SK-N-SH (cell line): ENCODE data around the gene BCAS3. TPM values are rescaled to one million over a fixed set of nuclear protein-coding genes. Genes with fewer than 3 reads are reported as not detected.

Experiments used
- CTCF ChIA-PET: fragments of 300-600, 350-600 bp; formaldehyde crosslinking; extraction: SDS; loops from one replicate; lab custom pipeline; 2021; lab: Yijun Ruan, JAX
- POLR2A ChIA-PET: fragments of 350-600 bp; sonication (Branson Sonifier 250); formaldehyde crosslinking; extraction: SDS; loops from one replicate; lab custom pipeline; 2020; ENCODE audit warnings: antibody characterized with exemption, inconsistent platforms; lab: Yijun Ruan, JAX
- DNase-seq: peaks from one replicate; pipeline ENCODE4 v3.0.0; 2012
- H2AFZ ChIP-seq: fragments of 200-600 bp; sonication (generic); 2 replicates; pipeline ENCODE4 v1.8.1; 2016; ENCODE audit warnings: antibody characterized with exemption, mild to moderate bottlenecking, low read depth
- H3F3A ChIP-seq: fragments of 200-600 bp; sonication (generic); replicated peaks from 2 replicates; pipeline ENCODE3; 2016; ENCODE audit warnings: antibody characterized with exemption, mild to moderate bottlenecking; ENCODE audit not compliant: insufficient read depth
- H3K27ac ChIP-seq, 2 experiments: fragments of 200-500 bp in 1 of 2; fragments of 200-600 bp in 1 of 2; sonication (Bioruptor generic) in 1 of 2; sonication (generic), shearing (Covaris generic) in 1 of 2; 2 replicates each; pipeline versions ENCODE4 v1.5.1 to v1.6.1; 2014 to 2016; ENCODE audit warnings: low read depth in 2 of 2, inconsistent platforms in 1 of 2, low read length in 1 of 2, mild to moderate bottlenecking in 1 of 2, mixed read lengths in 1 of 2
- H3K27me3 ChIP-seq: fragments of 200-600 bp; sonication (generic), shearing (Covaris generic); 2 replicates; pipeline ENCODE4 v1.6.1; 2016; ENCODE audit warnings: mixed run types; ENCODE audit not compliant: insufficient read depth
- H3K36me3 ChIP-seq, 2 experiments: fragments of 200-500 bp in 1 of 2; fragments of 200-600 bp in 1 of 2; sonication (Bioruptor generic) in 1 of 2; sonication (generic) in 1 of 2; replicated peaks in 1 of 2; 2 replicates each; pipeline versions ENCODE3 to v1.5.1; 2014 to 2016; ENCODE audit warnings: low read length in 1 of 2, mild to moderate bottlenecking in 1 of 2; ENCODE audit not compliant: insufficient read depth in 2 of 2, control insufficient read depth in 1 of 2
- H3K4me1 ChIP-seq, 2 experiments: fragments of 200-500 bp in 1 of 2; fragments of 200-600 bp in 1 of 2; sonication (Bioruptor generic) in 1 of 2; sonication (generic), shearing (Covaris generic) in 1 of 2; 2 replicates each; pipeline versions ENCODE4 v1.5.1 to v1.6.1; 2014 to 2016; ENCODE audit warnings: low read depth in 1 of 2, low read length in 1 of 2, mixed run types in 1 of 2; ENCODE audit not compliant: insufficient read depth in 2 of 2, control insufficient read depth in 1 of 2
- H3K4me2 ChIP-seq: fragments of 200-600 bp; sonication (generic), shearing (Covaris generic); 2 replicates; pipeline ENCODE4 v1.6.1; 2017; ENCODE audit warnings: mixed run types
- H3K4me3 ChIP-seq, 2 experiments: fragments of 200-500 bp in 1 of 2; fragments of 200-600 bp in 1 of 2; sonication (Bioruptor generic) in 1 of 2; sonication (generic), shearing (Covaris generic) in 1 of 2; 2 replicates each; pipeline versions ENCODE4 v1.5.1 to v1.8.1; 2014 to 2016; ENCODE audit warnings: low read depth in 2 of 2, inconsistent platforms in 1 of 2, low read length in 1 of 2, mild to moderate bottlenecking in 1 of 2, mixed read lengths in 1 of 2, moderate library complexity in 1 of 2
- H3K79me2 ChIP-seq: fragments of 200-600 bp; sonication (generic); 2 replicates; pipeline ENCODE4 v1.8.1; 2017; ENCODE audit warnings: mild to moderate bottlenecking; ENCODE audit not compliant: insufficient read depth
- H3K9ac ChIP-seq: fragments of 200-600 bp; sonication (generic); 2 replicates; pipeline ENCODE4 v1.6.1; 2017; ENCODE audit warnings: mixed run types
- H3K9me2 ChIP-seq: fragments of 200-600 bp; sonication (generic); 2 replicates; pipeline ENCODE4 v1.6.1; 2017; ENCODE audit warnings: mixed run types
- H3K9me3 ChIP-seq: fragments of 200-600 bp; sonication (generic); 2 replicates; pipeline ENCODE4 v1.6.1; 2017; ENCODE audit warnings: mixed run types, mild to moderate bottlenecking, moderate library complexity
- H4K20me1 ChIP-seq: fragments of 200-600 bp; sonication (generic); 2 replicates; pipeline ENCODE4 v1.6.1; 2017; ENCODE audit warnings: mild to moderate bottlenecking, mixed run types; ENCODE audit not compliant: insufficient read depth
- CHD2 ChIP-seq: fragments of 150-350 bp; IDR thresholded peaks from 2 replicates; pipeline ENCODE4 v1.6.1; 2018; ENCODE audit warnings: low read length; ENCODE audit not compliant: partially characterized antibody
- ELF1 ChIP-seq: IDR thresholded peaks from 2 replicates; pipeline ENCODE4 v1.4.0; 2012
- EP300 ChIP-seq, 2 experiments: IDR thresholded peaks; 2 replicates each; pipeline versions ENCODE4 v1.4.0 to v1.6.1; 2012; ENCODE audit warnings: borderline replicate concordance in 1 of 2, low read depth in 1 of 2, low read length in 1 of 2
- FOXM1 ChIP-seq: IDR thresholded peaks from 2 replicates; pipeline ENCODE4 v1.4.0; 2012; ENCODE audit warnings: low read depth, mild to moderate bottlenecking
- GATA2 ChIP-seq: sonication (generic); formaldehyde crosslinking; IDR thresholded peaks from 2 replicates; pipeline ENCODE4 v1.5.0; 2020; ENCODE audit warnings: mild to moderate bottlenecking, missing genetic modification reagents
- JUND ChIP-seq: IDR thresholded peaks from 2 replicates; pipeline ENCODE4 v1.4.0; 2012
- MXI1 ChIP-seq: IDR thresholded peaks from 2 replicates; pipeline ENCODE4 v1.6.1; 2012; ENCODE audit warnings: mild to moderate bottlenecking, low read depth, low read length, improper control_type of control experiment
- POLR2AphosphoS5 ChIP-seq: IDR thresholded peaks from 2 replicates; pipeline ENCODE4 v1.6.1; 2012; ENCODE audit warnings: low read depth, low read length
- RFX5 ChIP-seq: IDR thresholded peaks from 2 replicates; pipeline ENCODE4 v1.6.1; 2012; ENCODE audit warnings: mild to moderate bottlenecking, improper control_type of control experiment, low read length
- SIN3A ChIP-seq: IDR thresholded peaks from 2 replicates; pipeline ENCODE4 v1.6.1; 2012; ENCODE audit warnings: low read depth, mild to moderate bottlenecking, low read length, moderate library complexity, borderline replicate concordance
- SMC3 ChIP-seq: IDR thresholded peaks from 2 replicates; pipeline ENCODE4 v1.6.1; 2012; ENCODE audit warnings: low read depth, low read length, improper control_type of control experiment
- TCF12 ChIP-seq: IDR thresholded peaks from 2 replicates; pipeline ENCODE4 v1.4.0; 2012
- WGBS: methylation state at CpG from one replicate; pipeline ENCODE4 v1.1.6; 2017; ENCODE audit warnings: low lambda C conversion rate; 5-methylcytosine and 5-hydroxymethylcytosine counted together
- polyA plus RNA-seq, 3 experiments: library from polyadenylated mRNA; depleted of rRNA; stranded (reverse); fragments of >200 nt; gene quantifications; 2 replicates each; pipeline ENCODE4 v1.2.3, GENCODE V29; 2012
- TF ChIP-seq, protein P1 (sequence below): fragments of 200-600 bp; sonication (generic); IDR thresholded peaks from 2 replicates; pipeline ENCODE4 v1.6.1; 2017; ENCODE audit warnings: antibody characterized with exemption, mild to moderate bottlenecking, moderate library complexity
- TF ChIP-seq, protein P2 (sequence below): IDR thresholded peaks from 2 replicates; pipeline ENCODE4 v1.6.1; 2012; ENCODE audit warnings: mild to moderate bottlenecking, low read depth, low read length, moderate library complexity
- TF ChIP-seq, protein P3 (sequence below): IDR thresholded peaks from 2 replicates; pipeline ENCODE4 v1.4.0; 2012; ENCODE audit warnings: low read depth

The BCAS3 gene
- polyA plus RNA-seq, 1 of the 3 experiments (the other 2 are of a cell fraction): 5.9 TPM

DNA sequence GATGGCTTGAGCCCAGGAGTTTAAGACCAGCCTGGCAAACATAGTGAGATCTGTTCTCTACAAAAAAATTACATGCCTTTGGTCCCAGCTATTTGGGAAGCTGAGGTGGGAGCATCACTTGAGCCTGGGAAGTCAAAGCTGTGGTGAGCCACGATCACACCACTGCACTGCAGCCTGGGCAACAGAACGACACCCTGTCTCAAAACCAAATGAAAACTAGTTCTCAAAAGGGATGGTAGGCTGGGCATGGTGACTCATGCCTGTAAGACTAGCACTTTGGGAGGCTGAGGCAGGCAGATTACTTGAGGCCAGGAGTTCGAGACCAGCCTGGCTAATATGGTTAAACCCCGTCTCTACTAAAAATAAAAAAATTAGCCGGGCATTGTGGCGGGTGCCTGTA is 46.5 kb upstream of the BCAS3 start:
- Histone ChIP-seq H3K79me2 (peaks cover 72% of the 10 kb centered on the region), H3K27me3 (no peaks in the 10 kb centered on the region), H2AFZ (no peak overlapping the region), H3K9ac (no peak overlapping the region), H3F3A (peaks cover 7% of the 10 kb centered on the region), H3K9me3 (no peaks in the 10 kb centered on the region), H3K27ac (no peak overlapping the region), H3K36me3 (peaks cover 8 to 14% of the 10 kb centered on the region in 2 experiments), H3K4me1 (no peaks in the 10 kb centered on the region), H3K4me2 (no peak overlapping the region), H3K9me2 (no peaks in the 10 kb centered on the region), H3K4me3 (no peak overlapping the region), H4K20me1 (peaks cover 5% of the 10 kb centered on the region; the same call in 1 of the 2 replicates)
- CTCF ChIA-PET: interaction anchor here (0.6 to 10.4 kb wide), 4 partner anchors 8 to 188 kb away, joined by 3 to 103 read pairs (median 4); no protein-coding TSS in a partner anchor
- POLR2A ChIA-PET: no interaction called here
- DNase-seq: no peak
- 98% methylated on average over 6 of the region's 6 CpGs for WGBS
- TF ChIP-seq POLR2AphosphoS5 (no peak), FOXM1 (no peak), EP300 (IDR thresholded peaks at IDR 0.05; ENCODE audit: borderline replicate concordance in 1 of 2, low read depth in 1 of 2, low read length in 1 of 2) (no peak)

DNA sequence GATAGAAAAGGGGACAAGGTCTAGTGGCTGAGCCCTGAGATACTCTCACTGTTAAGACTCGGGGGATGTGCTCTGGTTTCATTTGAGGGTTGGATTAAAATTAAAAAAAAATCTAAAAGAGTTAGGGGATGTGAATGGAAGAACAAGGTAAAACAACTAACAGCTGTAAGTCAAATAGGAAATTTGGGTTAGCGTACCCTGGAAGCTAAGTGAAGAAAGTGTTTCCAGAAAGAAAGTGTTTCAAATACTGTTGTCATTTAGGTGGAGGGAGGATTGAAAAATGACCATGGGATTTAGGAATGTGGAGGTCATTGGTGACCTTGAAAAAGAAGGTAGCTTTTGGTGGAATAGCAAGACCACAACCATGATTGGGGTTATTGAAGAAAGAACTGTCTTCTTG is 40.0 kb upstream of the BCAS3 start:
- H3K9me2 ChIP-seq: no peaks in the 10 kb centered on the region
- H3F3A ChIP-seq: peaks cover 25% of the 10 kb centered on the region
- ChIA-PET CTCF (interaction anchor here (0.7 to 6.4 kb wide), 41 partner anchors 9 to 566 kb away, joined by 3 to 103 read pairs (median 6); partner anchors contain the start of genes APPBP2, CHCT1, HEATR6 and PPM1D), POLR2A (no interaction called here)
- H3K4me1 ChIP-seq: no peaks in the 10 kb centered on the region
- no peak overlapping the region for H2AFZ ChIP-seq
- DNase-seq: no peak
- H3K27me3 ChIP-seq: no peaks in the 10 kb centered on the region
- H3K9ac ChIP-seq: no peak overlapping the region
- peaks cover 31% of the 10 kb centered on the region for H4K20me1 ChIP-seq
- H3K9me3 ChIP-seq: no peaks in the 10 kb centered on the region
- H3K4me2 ChIP-seq: no peak overlapping the region
- whole genome bisulfite sequencing: 95% methylated on average over 2 of the region's 2 CpGs
- H3K27ac ChIP-seq: no peak overlapping the region
- peaks cover 11 to 36% of the 10 kb centered on the region in 2 experiments for H3K36me3 ChIP-seq
- H3K79me2 ChIP-seq: peaks cover 55% of the 10 kb centered on the region
- H3K4me3 ChIP-seq: no peak overlapping the region
- TF ChIP-seq, protein P1, sequence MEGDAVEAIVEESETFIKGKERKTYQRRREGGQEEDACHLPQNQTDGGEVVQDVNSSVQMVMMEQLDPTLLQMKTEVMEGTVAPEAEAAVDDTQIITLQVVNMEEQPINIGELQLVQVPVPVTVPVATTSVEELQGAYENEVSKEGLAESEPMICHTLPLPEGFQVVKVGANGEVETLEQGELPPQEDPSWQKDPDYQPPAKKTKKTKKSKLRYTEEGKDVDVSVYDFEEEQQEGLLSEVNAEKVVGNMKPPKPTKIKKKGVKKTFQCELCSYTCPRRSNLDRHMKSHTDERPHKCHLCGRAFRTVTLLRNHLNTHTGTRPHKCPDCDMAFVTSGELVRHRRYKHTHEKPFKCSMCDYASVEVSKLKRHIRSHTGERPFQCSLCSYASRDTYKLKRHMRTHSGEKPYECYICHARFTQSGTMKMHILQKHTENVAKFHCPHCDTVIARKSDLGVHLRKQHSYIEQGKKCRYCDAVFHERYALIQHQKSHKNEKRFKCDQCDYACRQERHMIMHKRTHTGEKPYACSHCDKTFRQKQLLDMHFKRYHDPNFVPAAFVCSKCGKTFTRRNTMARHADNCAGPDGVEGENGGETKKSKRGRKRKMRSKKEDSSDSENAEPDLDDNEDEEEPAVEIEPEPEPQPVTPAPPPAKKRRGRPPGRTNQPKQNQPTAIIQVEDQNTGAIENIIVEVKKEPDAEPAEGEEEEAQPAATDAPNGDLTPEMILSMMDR: no peak
- TF ChIP-seq JUND: no peak
- no peak for TF ChIP-seq SMC3
- TF ChIP-seq, protein P2, sequence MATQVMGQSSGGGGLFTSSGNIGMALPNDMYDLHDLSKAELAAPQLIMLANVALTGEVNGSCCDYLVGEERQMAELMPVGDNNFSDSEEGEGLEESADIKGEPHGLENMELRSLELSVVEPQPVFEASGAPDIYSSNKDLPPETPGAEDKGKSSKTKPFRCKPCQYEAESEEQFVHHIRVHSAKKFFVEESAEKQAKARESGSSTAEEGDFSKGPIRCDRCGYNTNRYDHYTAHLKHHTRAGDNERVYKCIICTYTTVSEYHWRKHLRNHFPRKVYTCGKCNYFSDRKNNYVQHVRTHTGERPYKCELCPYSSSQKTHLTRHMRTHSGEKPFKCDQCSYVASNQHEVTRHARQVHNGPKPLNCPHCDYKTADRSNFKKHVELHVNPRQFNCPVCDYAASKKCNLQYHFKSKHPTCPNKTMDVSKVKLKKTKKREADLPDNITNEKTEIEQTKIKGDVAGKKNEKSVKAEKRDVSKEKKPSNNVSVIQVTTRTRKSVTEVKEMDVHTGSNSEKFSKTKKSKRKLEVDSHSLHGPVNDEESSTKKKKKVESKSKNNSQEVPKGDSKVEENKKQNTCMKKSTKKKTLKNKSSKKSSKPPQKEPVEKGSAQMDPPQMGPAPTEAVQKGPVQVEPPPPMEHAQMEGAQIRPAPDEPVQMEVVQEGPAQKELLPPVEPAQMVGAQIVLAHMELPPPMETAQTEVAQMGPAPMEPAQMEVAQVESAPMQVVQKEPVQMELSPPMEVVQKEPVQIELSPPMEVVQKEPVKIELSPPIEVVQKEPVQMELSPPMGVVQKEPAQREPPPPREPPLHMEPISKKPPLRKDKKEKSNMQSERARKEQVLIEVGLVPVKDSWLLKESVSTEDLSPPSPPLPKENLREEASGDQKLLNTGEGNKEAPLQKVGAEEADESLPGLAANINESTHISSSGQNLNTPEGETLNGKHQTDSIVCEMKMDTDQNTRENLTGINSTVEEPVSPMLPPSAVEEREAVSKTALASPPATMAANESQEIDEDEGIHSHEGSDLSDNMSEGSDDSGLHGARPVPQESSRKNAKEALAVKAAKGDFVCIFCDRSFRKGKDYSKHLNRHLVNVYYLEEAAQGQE: no peak
- TF ChIP-seq, protein P3, sequence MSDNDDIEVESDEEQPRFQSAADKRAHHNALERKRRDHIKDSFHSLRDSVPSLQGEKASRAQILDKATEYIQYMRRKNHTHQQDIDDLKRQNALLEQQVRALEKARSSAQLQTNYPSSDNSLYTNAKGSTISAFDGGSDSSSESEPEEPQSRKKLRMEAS: no peak
- TF ChIP-seq GATA2 (CRISPR knock-in tag): no peak
- no peak for TF ChIP-seq RFX5
- no peak for TF ChIP-seq ELF1
- TF ChIP-seq SIN3A: no peak
- no peak for TF ChIP-seq CHD2
- TF ChIP-seq MXI1: no peak
- no peak for TF ChIP-seq TCF12
- no peak for TF ChIP-seq EP300 (IDR thresholded peaks at IDR 0.05; ENCODE audit: borderline replicate concordance in 1 of 2, low read depth in 1 of 2, low read length in 1 of 2)
- TF ChIP-seq, all 33 proteins: peak for 0
